PC-3 (cell line): Measurements from ENCODE around the gene KCNG2.

Experiments
- EZH2 ChIP-seq: fragments of 300-600 bp; sonication (generic); IDR thresholded peaks from one replicate; pipeline ENCODE4 v1.6.1; 2017; ENCODE audit warnings: antibody characterized with exemption, mild to moderate bottlenecking, low read length; ENCODE audit not compliant: unreplicated experiment
- EZH2phosphoT487 ChIP-seq: fragments of 300-600 bp; sonication (generic); IDR thresholded peaks from 2 replicates; pipeline ENCODE4 v1.6.1; 2018; ENCODE audit warnings: mild to moderate bottlenecking, antibody characterized with exemption, low read length, borderline replicate concordance
- TF ChIP-seq, protein P1 (sequence below): fragments of 300-600 bp; sonication (generic); conservative IDR thresholded peaks from 2 replicates; pipeline ENCODE4 v1.5.1; 2017; ENCODE audit warnings: antibody characterized with exemption, low read depth, mild to moderate bottlenecking, low read length

DNA sequence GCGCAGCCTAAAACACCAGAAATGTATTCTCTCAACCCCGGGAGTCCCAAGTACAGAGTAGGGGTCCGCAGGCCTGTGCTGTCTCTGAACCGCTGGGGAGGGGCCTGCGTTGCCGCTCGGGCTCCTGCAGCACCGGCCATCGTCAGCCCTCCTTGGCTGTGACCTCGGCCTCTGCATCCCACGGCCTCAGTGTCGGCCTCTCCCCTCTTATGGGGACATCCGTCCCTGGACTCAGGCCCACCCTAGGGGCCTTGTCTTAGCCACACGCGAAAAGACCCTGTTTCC lies 50.5 kb downstream of the KCNG2 start:
- TF ChIP-seq, protein P1, sequence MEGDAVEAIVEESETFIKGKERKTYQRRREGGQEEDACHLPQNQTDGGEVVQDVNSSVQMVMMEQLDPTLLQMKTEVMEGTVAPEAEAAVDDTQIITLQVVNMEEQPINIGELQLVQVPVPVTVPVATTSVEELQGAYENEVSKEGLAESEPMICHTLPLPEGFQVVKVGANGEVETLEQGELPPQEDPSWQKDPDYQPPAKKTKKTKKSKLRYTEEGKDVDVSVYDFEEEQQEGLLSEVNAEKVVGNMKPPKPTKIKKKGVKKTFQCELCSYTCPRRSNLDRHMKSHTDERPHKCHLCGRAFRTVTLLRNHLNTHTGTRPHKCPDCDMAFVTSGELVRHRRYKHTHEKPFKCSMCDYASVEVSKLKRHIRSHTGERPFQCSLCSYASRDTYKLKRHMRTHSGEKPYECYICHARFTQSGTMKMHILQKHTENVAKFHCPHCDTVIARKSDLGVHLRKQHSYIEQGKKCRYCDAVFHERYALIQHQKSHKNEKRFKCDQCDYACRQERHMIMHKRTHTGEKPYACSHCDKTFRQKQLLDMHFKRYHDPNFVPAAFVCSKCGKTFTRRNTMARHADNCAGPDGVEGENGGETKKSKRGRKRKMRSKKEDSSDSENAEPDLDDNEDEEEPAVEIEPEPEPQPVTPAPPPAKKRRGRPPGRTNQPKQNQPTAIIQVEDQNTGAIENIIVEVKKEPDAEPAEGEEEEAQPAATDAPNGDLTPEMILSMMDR = no peak
- TF ChIP-seq EZH2 (no peak), EZH2phosphoT487 (no peak)
